ENCODE measurements around the gene U2AF1L4. TPM values are rescaled to one million over a fixed set of nuclear protein-coding genes. Genes with fewer than 3 reads are reported as not detected.
A peak's percentile ranks its signal among the peaks of the same experiment; 100 is the strongest.

Gene U2AF1L4
- total RNA-seq, 1 experiment from 2014 or later = 20.0 TPM

DNA sequence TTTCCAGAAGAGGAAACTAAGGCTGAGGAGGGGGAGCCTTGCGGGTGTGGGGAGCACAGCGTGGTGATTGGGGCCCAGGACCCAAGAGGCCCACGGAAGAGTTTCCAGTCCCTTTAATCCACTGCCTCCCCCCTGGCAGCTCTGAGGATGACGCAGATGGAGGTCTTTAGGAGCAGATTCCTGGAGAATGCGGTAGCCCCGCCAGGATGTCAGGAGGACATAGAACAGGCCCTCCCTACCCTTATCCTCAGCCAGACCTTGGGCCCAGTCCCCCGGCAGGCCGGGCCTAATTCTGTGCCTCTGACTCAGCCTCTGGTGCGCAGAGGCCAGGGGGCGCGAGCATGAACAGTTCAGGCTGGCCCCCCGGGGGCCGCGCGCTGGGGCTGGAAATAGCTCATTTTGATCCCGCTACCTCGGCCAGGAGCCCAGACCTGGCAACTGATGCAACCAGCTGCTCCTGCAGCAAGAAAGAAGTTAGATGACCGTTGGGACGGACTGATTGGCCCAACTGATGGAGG, 12.1 kb upstream of the U2AF1L4 start:
- no peak for DNase-seq (ENCODE audit: low spot score)

DNA sequence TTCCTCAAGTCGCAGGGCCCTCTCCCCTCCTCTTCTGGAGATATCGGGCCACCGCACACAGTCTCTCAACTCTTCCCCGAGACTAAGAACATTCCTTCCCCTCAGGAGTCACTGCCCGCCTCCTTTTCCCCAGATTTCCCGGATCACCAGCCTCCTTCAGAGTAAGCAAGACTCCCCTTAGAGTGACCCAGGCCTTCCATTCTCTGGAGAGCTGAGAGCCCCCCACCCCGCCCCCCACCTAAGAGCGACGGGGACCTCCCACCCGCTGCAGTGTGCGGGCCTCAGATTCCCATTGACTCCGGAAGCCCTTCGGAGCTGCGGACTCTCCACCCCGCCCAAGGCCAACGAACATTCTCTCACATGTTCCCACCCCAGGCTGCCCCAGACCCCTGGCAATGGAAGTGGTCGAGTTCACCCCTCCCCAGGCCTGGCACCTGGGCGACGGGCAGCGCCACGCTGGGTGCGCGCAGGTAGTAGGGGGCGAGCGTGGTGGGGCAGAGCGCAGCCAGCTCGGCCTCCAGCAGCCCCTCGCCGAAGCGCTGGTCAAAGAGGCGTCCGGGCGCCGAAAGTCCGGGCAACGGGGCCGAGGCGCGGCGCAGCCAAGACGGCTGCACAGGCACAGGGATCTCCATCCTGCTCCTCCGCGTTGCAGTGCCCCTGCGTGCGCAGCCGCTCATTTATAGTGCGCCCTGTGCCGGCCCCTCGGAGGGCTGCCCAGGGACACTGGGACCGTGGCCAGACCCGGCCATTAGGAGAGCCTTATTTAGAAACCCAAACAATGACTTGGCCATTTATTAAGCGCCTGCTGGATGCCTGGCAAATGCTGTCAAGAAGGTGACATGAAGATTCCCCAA, 11.4 kb upstream of the U2AF1L4 start, which contains the start of gene HSPB6:
TSS of gene HSPB6 (minus strand) at position 653 of the 854 bp plus-strand sequence. CDS start at position 632, 21 bp downstream.
- DNase-seq (ENCODE audit: low spot score) = no peak

DNA sequence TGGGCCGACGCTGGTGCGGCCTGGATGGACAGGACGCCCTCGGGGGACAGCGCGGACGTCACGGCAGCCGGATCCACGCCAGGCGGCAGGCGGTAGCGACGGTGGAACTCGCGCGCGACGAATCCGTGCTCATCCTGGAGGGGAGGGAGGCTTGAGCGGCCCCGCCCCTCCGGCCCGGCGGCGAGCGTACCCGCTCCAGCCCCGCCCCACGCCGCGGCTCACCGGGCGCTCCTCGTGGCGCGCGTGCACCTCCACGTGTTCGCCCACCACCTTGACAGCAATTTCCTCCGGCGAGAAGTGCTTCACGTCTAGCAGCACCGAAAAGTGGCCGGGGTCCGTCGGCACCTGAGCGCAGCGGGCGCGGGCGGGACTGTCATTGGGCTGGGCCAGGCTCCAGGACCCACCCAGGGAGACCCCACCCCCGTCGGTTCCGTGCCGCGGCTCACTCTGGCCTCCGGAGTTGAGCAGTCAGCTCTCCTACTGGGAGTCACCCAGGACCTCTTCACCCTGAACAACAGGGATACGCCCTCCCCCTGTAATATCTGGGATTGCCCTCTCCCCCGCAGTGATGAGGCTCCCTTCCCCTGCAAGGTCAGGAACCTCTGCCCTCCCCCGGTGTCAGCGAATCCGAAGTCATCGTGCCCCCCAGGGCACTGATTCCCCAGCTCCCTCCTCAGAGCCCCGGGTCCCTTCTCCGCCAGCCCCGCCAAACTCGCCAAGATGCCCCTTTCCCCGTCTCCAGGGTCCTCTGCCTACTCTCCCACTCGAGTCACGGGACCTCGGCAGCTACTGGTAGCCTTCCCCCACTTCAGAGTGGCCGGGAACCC, 10.5 kb upstream of the U2AF1L4 start:
- DNase-seq (ENCODE audit: low spot score) = peak; percentile 74

DNA sequence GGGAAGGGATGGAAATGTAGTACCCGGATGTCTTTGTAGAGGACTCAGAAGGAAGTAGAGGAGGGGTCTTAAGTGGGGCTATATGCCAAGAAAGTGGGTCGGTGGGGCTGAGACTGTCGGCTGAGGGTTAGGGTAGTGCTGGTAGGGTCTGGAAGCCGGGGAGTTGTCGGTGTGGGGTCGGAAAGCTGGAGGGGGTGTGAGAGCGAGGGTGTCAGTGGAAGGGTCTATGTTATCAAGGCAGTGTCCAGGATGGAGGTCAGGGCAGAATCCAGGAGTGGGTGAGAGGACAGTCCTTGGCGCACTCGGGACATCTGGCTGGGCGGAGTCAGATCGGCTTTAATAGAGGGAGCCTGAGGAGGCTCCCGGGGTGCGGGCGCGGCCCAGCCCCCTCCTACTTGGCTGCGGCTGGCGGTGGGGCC, 9.9 kb upstream of the U2AF1L4 start:
- DNase-seq (ENCODE audit: low spot score) = no peak

DNA sequence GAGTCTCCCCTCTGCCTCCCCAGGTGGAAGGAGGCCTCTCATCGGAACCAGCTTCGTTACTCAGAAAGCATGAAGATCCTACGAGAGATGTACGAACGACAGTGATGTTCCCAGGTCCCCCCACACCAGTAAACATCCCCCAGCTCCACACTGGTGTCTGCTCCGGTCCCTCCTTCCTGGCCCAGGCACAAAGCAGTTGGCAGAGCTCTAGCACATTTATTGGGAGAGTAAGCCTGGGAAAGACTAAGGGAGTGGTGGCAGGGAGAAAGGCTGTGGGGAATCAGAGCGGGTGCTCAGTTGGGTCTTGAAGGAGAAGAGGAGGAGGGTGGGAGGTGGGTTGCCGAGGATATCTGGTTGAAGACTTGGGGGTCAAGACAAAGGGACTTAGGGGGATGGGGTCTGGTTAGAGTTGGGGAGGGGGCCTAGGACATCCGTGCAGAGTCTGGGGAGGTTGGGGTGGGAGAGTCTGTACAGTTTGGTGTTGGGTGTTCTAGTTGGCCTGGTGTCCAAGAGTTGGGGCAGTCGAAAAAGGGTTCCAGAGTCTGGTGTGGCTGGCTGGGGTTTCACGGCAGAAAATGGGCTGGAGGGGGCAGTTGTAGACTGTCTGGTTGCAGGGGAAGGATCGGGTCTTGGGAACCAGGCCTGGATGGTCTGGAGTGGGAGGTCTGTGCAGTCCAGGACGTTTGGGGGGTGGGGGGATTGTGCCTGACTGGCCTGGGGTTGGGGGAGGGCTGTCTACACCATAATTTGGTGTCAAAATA, 9.3 kb upstream of the U2AF1L4 start:
- no peak for DNase-seq (ENCODE audit: low spot score)

DNA sequence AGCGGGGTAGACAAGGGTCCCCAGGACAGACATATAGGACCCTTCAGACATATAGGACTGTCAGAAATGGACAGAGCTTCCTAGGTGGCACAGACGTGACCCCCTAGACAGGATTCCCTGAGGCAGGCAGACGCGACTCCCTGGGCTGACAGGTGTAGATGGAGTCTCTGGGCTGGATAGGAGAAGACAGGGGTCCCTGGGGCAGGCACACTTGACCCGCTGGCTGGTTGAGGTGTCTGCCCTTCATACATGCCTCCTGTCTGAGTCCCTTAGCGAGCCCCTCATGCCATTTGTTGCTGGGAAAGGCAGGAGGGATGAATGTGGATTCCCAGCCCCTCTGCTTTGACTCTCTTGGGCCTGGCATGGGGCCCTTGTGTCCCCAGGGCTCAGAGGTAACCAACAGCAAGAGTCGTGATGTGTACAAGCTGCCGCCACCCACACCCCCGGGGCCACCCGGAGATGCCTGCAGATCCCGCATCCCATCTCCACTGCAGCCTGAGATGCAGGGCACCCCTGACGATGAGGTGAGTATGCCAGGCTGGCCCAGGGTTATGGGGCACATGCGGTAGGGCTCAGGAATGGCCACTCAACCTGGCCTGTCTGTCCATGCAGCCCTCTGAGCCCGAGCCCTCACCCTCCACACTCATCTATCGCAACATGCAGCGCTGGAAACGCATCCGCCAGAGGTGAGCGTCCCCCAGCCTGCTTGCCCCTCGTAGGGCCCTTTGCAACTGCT, 8.6 kb upstream of the U2AF1L4 start:
- DNase-seq (ENCODE audit: low spot score) = no peak

DNA sequence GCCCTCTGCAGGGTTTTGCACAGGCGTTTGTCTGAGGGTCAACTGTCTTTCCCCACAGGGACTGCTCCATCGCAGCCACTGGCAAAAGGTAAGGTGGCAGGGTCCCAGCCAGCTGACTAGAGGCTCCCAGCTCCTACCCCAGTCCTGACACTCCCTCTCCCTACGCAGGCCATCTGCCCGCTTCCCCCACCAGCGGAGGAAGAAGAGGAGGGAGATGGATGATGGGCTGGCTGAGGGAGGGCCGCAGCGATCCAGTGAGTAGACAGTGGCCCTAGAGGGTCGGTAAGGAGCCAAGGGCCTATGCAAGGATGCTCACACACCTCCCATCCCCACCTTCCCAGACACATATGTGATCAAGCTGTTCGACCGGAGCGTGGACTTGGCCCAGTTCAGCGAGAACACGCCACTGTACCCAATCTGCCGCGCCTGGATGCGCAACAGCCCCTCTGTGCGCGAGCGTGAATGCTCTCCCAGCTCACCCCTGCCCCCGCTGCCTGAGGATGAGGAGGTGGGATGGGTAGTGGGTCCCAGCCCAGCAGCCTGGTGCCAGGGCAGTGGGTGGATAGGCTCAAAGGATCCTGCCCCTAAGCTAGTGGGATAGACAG, 7.6 kb upstream of the U2AF1L4 start:
- no peak for DNase-seq (ENCODE audit: low spot score)

DNA sequence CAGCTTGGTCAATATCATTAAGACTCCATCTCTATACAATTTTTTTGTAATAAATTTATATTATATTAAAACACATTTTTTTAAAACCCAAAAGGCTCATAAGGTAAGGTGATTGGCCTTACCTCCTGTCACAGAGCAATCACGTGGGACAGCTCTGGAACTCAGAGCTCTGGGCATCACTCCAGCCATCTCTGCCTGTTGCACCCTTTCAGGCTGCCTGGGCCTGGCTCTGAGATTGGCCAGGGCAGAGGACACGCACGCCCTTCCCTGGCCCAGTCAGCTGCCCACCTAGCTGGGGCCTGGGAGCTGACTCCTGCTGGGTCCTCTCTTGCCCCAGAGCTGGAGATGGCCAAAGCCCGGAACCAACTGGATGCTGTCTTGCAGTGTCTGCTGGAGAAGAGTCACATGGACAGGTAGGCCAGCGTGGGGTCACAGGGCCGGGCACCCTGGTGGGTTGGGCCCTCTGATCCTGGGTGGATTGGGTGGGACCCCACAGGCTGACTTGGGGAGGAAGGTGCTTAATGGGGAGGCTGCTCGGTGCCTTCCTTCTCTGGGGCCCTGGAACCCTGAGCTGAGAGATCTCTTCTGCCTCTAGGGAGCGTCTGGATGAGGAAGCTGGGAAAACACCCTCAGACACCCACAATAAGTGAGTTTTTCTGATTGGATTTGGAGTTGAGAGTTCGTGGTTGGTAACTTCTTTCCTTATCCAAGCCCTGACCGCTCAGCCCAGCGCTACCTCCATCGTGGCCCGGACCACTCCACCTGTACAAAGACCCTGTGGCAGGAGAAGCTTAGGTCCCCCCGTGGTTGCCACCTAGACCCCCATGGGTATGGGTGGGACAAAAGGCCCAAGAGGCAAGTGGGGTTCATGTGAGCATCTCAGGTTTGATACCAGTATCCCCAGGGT, 6.9 kb upstream of the U2AF1L4 start:
- no peak for DNase-seq (ENCODE audit: low spot score)

DNA sequence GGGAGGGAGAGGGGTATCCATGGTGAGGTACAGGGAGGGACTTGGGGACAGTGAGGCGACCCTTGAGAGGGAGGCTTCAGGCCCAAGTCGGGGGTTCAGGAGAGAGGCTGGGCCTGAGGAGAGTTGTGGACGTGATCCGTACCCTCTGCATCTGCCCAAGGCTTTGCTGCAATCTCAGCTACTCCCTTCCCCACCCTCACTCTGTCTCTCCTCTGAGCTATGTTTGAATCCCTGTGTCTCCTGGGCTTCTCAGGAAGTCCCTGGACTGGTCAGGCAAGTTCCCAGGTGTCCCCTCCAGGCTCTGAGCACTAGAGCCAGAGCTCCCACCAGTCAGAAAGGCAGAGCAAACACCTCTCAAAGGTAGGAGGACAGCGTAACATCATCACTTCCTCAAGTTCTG, 4.9 kb upstream of the U2AF1L4 start:
- DNase-seq (ENCODE audit: low spot score) = peak; percentile 88

DNA sequence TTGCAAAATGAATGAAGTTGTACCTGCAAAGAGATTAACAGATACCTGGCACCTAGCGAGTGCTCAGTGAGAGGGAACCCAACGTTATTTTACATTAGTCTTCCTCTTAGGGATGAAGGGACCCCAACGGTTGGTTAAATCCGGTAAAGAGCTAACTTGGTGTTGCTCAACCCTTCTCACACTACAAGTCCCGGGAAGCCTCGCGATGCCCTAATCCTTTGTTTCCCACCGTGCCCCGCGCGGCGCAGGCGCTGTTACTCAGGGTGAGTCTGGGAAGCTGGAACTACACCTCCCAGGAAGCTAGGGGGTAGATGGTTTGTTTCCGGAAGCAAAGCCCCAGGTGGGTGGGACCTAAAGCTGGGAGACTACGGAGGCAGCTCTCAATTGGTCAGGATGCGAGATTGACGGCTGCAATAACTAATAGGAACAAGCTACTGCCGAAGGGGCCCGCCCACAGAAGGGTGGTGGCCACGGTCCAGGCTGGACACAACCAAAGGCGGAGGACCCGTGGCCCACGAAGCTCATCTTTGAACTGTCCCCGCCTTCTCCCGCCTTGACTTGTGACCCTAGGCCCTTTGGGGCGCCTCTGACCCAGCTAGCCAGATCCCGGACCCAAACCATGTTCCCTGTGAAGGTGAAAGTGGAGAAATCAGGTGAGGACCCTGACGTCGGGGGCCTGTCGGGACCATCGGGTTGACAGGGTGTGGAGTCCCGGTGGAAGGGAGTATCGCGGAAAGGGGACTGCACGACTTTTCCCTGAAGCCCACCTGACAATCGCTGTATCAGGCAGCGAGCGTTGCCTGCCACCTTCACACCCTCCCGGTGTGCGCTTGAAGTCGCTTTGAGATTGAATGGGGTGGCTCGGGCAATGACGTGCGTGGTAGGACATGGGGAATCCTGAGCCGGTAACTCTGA, 3.1 kb upstream of the U2AF1L4 start, which contains the start of gene LIN37:
TSS of gene LIN37 (plus strand) at position 471 of the 915 bp plus-strand sequence. CDS start at position 620, 149 bp downstream.
- peak; percentile 100 for DNase-seq (ENCODE audit: low spot score)

DNA sequence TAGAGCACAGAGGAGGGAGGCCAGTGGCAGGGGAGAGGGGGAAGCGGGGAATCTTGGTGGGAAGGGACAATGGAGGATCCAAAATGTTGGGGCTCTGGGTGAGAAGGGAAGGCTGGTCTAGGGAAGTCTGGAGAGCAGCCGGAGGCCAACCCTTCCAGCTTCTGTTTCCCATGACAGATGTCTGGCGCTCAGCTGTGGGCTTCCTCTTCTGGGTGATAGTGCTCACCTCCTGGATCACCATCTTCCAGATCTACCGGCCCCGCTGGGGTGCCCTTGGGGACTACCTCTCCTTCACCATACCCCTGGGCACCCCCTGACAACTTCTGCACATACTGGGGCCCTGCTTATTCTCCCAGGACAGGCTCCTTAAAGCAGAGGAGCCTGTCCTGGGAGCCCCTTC, 1.3 kb upstream of the U2AF1L4 start:
- no peak for DNase-seq (ENCODE audit: low spot score)

DNA sequence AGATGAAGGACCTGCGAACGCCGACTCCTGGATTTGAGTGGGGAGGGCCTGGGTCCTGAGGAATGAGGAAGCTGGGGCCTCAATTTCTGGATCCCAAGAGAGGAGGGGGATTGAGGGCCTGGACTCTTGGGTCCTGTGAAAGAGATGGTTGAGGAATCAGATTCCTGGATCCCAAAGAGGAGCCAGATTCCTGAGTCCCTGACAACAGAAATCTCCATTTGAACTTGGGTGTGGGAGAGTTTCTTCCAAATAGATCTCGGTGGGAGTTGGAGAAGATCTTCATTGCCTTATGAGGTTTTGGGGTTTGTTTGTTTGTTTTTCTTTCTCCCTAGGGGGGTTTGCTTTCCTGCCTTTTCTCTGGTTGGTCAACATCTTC, 857 bp upstream of the U2AF1L4 start:
- DNase-seq (ENCODE audit: low spot score) = no peak

DNA sequence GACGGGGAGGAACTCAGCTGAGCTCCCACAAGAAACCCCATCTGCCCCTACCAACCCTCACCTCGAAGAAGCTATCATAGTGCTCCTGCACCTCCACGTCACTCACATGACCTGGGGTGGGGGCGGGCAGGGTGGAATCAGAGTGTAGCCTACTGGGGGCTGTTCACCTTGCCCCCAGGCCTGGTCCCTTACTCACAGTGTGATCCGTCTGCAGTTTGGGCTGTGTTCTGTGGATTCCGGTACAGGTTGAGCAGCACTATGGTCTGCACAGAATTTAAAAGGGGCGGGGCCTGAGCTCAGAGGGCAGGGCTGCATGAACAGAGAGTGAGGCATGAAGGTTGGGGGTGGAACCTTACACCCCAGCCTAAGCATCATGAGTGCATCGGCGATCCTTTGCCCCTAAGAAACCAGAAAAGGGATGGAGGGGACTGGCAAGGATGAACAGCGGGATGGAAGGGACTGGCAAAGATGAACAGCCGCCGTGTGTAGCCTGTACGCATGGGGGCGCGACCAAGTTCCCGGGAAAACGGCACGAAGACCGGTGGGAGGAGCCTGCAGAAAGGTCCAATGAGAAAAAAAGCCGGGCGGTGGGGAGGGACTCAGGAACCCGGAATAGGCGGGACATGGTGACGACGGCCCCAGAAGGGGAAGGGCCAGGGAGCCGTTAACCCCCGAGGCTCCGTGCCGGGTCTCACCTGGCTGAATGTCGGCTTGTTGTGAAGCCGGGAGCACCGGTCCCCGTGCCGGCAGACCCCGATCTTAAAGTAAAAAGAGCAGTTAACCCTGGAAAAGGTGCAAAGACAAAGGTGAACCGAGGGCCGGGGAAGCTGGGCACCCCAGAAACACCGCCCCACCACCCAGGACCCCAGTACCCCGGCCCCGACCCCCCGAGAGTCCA, 539 bp downstream of the U2AF1L4 start:
- peak; percentile 100 for DNase-seq (ENCODE audit: low spot score)

DNA sequence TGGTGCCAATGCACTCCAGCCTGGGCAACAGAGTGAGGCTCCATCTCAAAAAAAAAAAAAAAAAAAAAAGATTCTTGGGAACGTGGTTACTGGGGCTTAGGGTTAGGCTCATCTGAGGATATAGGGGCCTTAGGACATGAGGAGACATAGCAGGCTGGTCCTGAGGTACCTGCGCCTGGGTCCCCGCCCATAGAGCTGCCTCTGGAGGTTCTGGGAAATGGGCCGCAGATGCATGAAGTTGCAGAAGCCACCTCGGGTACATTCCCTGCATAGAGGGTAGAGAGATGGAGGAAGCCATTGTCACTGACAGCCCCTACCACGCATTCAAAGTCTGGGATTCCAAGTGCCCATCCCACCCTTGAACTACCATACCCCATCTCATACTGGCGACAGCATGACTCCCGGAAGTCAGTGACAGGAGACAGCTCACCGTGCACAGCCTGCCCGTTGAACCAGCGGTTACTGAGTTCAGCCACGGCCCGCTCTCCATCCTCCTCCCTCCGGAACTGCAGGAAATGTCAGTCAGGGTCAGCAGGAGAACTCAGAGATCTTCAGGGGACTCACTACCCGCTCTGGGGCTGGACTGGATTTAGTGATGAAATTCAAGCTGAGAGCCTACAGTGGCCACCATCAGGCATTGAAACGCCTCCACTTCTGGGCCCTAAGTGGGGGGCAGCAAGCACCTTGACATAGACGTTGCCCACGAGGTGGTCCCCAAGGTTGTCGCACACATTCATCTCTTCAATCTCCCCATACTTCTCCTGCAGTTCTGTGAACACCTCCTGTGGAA, 1.4 kb downstream of the U2AF1L4 start:
- no peak for DNase-seq (ENCODE audit: low spot score)

DNA sequence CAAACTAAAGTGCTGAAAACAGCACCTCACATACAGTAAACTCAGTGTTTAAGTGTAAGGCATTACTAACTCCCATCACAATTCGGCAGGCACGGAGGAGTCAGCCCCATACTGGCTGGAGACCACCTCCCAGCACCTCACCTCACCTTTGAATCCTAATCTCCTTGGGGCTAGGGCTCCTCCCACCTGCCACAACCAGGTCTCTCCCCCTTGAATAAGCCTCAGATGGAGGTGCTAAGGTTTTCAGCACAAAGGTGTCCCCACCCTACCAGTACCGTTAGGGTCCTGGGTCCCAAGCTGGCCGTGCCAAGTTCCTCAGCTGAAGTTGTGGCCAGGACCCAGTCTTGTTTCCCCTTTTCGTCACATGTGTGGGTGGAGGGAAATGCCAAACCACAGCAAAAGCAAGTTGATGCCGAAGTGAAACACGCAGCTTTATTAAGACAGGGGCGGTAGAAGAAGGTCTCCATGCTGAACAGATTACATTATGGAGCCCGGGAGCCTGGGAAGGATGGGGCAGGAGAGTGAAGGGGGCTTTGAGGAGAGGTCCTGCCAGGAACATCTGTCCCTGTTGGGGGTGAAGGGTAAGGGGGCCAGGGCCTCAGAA, 3.0 kb downstream of the U2AF1L4 start, which contains the start of gene IGFLR1:
TSS of gene IGFLR1 (minus strand) at position 332 of the 604 bp plus-strand sequence. CDS start 1,272 bp downstream, outside the sequence.
- DNase-seq (ENCODE audit: low spot score) = no peak

DNA sequence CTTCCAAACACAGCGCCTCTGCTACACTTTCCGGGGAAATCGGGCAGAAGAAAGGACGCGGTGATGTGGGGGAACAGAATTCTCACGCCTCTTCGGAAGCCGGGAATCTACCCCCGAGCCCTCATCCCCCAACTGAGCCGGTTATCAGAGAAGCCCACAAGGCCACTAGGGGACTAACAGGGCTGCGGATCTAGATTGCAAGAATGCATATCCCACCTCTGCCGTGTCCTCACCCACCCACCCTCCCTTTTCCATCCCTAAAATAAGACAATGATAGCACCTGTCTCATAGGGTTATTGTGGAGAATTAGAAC, 4.1 kb downstream of the U2AF1L4 start:
- DNase-seq (ENCODE audit: low spot score) = no peak

All from HT-29 (cell line).